Keratinocyte (primary cell): ENCODE results near the gene SLC17A5. TPM values are rescaled to one million over a fixed set of nuclear protein-coding genes. Genes with fewer than 3 reads are reported as not detected.
A peak's percentile ranks its signal among the peaks of the same experiment; 100 is the strongest.
"Not testable (repeated sequence)": the region's sequence is repeated elsewhere in the genome, so short reads cannot be mapped to it uniquely, and the experiment has no call there.

ENCODE experiments used
- DNase-seq: peaks from one replicate; pipeline ENCODE4 v3.0.0-alpha.2; 2011; ENCODE audit warnings: low read depth, missing footprints, low spot score
- FAIRE-seq: peaks from 2 replicates; lab custom pipeline; 2011; peaks lifted over from hg19 to GRCh38; lab: Jason Lieb, UNC
- H2AFZ ChIP-seq: 2 replicates; pipeline ENCODE4 v1.6.0; 2012; ENCODE audit warnings: low read length, control low read depth, inconsistent platforms; ENCODE audit not compliant: control insufficient read depth
- H3K27ac ChIP-seq: 2 replicates; pipeline ENCODE4 v1.5.1; 2011; ENCODE audit warnings: low read length; ENCODE audit not compliant: control insufficient read depth, insufficient read depth
- H3K27me3 ChIP-seq: 3 replicates; pipeline ENCODE4 v1.6.0; 2011; ENCODE audit warnings: low read length; ENCODE audit not compliant: control insufficient read depth, insufficient read depth; ENCODE audit errors: extremely low read depth
- H3K36me3 ChIP-seq, 2 experiments: 2 replicates in 1 of 2; 3 replicates in 1 of 2; pipeline ENCODE4 v1.5.1; 2011; ENCODE audit warnings: low read length in 2 of 2, mild to moderate bottlenecking in 1 of 2; ENCODE audit not compliant: control insufficient read depth in 2 of 2, insufficient read depth in 2 of 2; ENCODE audit errors: extremely low read depth in 1 of 2
- H3K4me1 ChIP-seq: 3 replicates; pipeline ENCODE4 v1.5.1; 2011; ENCODE audit warnings: low read length; ENCODE audit not compliant: control insufficient read depth, insufficient read depth; ENCODE audit errors: extremely low read depth
- H3K4me2 ChIP-seq: 3 replicates; pipeline ENCODE4 v1.6.0; 2011; ENCODE audit warnings: low read depth, low read length; ENCODE audit not compliant: control insufficient read depth, insufficient read depth; ENCODE audit errors: extremely low read depth
- H3K4me3 ChIP-seq, 3 experiments: fragments of 200-600 bp in 1 of 3; sonication (generic) in 1 of 3; 2 replicates in 2 of 3; 3 replicates in 1 of 3; pipeline ENCODE4 v1.5.1; 2011 to 2016; ENCODE audit warnings: low read length in 3 of 3, mild to moderate bottlenecking in 3 of 3, control low read depth in 2 of 3, inconsistent platforms in 1 of 3, low read depth in 1 of 3, mixed read lengths in 1 of 3, mixed run types in 1 of 3, moderate library complexity in 1 of 3; ENCODE audit not compliant: control insufficient read depth in 2 of 3, insufficient read depth in 2 of 3; ENCODE audit errors: extremely low read depth in 1 of 3
- H3K79me2 ChIP-seq: 2 replicates; pipeline ENCODE4 v1.6.0; 2012; ENCODE audit warnings: low read length; ENCODE audit not compliant: control insufficient read depth, insufficient read depth
- H3K9ac ChIP-seq: 3 replicates; pipeline ENCODE4 v1.6.0; 2011; ENCODE audit warnings: low read length; ENCODE audit not compliant: control insufficient read depth, insufficient read depth; ENCODE audit errors: extremely low read depth
- H3K9me1 ChIP-seq: 3 replicates; pipeline ENCODE4 v1.6.0; 2011; ENCODE audit warnings: low read length; ENCODE audit not compliant: control insufficient read depth, insufficient read depth; ENCODE audit errors: extremely low read depth
- H3K9me3 ChIP-seq: 2 replicates; pipeline ENCODE4 v1.5.1; 2012; ENCODE audit warnings: low read depth, low read length; ENCODE audit not compliant: control insufficient read depth
- H4K20me1 ChIP-seq: 3 replicates; pipeline ENCODE4 v1.6.0; 2011; ENCODE audit warnings: low read length; ENCODE audit not compliant: control insufficient read depth, insufficient read depth; ENCODE audit errors: extremely low read depth
- CTCF ChIP-seq, 3 experiments: IDR thresholded peaks in 1 of 3; conservative IDR thresholded peaks in 1 of 3; optimal IDR thresholded peaks in 1 of 3; 2 replicates in 2 of 3; 3 replicates in 1 of 3; pipeline versions ENCODE3 to v1.5.1; 2011; ENCODE audit warnings: low read length in 3 of 3, mild to moderate bottlenecking in 3 of 3, moderate library complexity in 2 of 3, control low read depth in 1 of 3, inconsistent platforms in 1 of 3; ENCODE audit not compliant: insufficient read depth in 2 of 3; ENCODE audit errors: extremely low read depth in 1 of 3
- EZH2 ChIP-seq: IDR thresholded peaks from one replicate; pipeline ENCODE4 v1.6.1; 2012; ENCODE audit warnings: inconsistent platforms, mild to moderate bottlenecking, low read length, moderate library complexity
- dilution Hi-C: fragments of 300-500 bp; cut with MboI; formaldehyde crosslinking; loops from one replicate; pipeline ENCODE4 v1.7.0; 2020; ENCODE audit warnings: low sequenced_read_pairs; ENCODE audit not compliant: extremely low pct_ligation_motif_present
- polyA plus RNA-seq, 5 experiments: library from polyadenylated mRNA; depleted of rRNA in 3 of 5; stranded (reverse) in 3 of 5; stranded (forward) in 1 of 5; unstranded in 1 of 5; fragments of >200 nt; gene quantifications; 1 replicate in 1 of 5; 2 replicates in 3 of 5; 3 replicates in 1 of 5; pipeline versions ENCODE4 v1.2.1 to v1.2.3, GENCODE V29; 2011 to 2012; ENCODE audit warnings: missing spikeins in 2 of 5, low read depth in 1 of 5, low replicate concordance in 1 of 5

Gene SLC17A5
- polyA plus RNA-seq, 1 donor (not counting 4 experiments of a cell fraction or from before 2014, with no cell fraction given), result 8.7 TPM

GRCh38 chr6:73680289-73680918 is 26.6 kb upstream of the SLC17A5 start:
- Histone ChIP-seq H3K27me3 (no peaks in the 10 kb centered on the region), H3K9ac (no peak overlapping the region), H3K4me2 (peak overlapping the region; percentile 49), H3K4me1 (peaks cover 9% of the 10 kb centered on the region), H3K27ac (no peak overlapping the region), H3K36me3 (no peaks in the 10 kb centered on the region), H3K9me3 (no peaks in the 10 kb centered on the region), H3K79me2 (no peaks in the 10 kb centered on the region), H3K9me1 (no peaks in the 10 kb centered on the region), H4K20me1 (no peaks in the 10 kb centered on the region), H2AFZ (peak overlapping the region; percentile 65), H3K4me3 (no peak overlapping the region)
- dilution Hi-C loops, result no loop called here
- TF ChIP-seq EZH2 (no peak), CTCF (optimal IDR thresholded peaks at IDR 0.05 in 1 of 3, IDR thresholded peaks at IDR 0.05 in 1 of 3, conservative IDR thresholded peaks at IDR 0.05 in 1 of 3; ENCODE audit: extremely low read depth in 1 of 3, insufficient read depth in 2 of 3, low read length in 3 of 3) (no peak)
- DNase-seq (no peak), FAIRE-seq (no peak)

GRCh38 chr6:73679846-73680245 is 26.1 kb upstream of the SLC17A5 start:
- FAIRE-seq, H4K20me1 ChIP-seq, H3K27ac ChIP-seq, H3K9me1 ChIP-seq, H3K9ac ChIP-seq, H3K9me3 ChIP-seq, H3K27me3 ChIP-seq, DNase-seq, H2AFZ ChIP-seq, H3K79me2 ChIP-seq, dilution Hi-C loops, H3K4me3 ChIP-seq, H3K36me3 ChIP-seq, H3K4me1 ChIP-seq: not testable (repeated sequence)
- peak overlapping the region; percentile 49 for H3K4me2 ChIP-seq

- dilution Hi-C loops, result no loop called here
- no peaks in the 10 kb centered on the region for H3K9me3 ChIP-seq
- DNase-seq (no peak), FAIRE-seq (no peak)
- TF ChIP-seq CTCF (optimal IDR thresholded peaks at IDR 0.05 in 1 of 3, IDR thresholded peaks at IDR 0.05 in 1 of 3, conservative IDR thresholded peaks at IDR 0.05 in 1 of 3; ENCODE audit: extremely low read depth in 1 of 3, insufficient read depth in 2 of 3, low read length in 3 of 3), result no peak
- TF ChIP-seq EZH2, result no peak
- H3K4me3 ChIP-seq, result no peak overlapping the region
- H3K9ac ChIP-seq, result no peak overlapping the region
- no peak overlapping the region for H2AFZ ChIP-seq
- H4K20me1 ChIP-seq, result no peaks in the 10 kb centered on the region
- H3K9me1 ChIP-seq, result no peaks in the 10 kb centered on the region
- no peak overlapping the region for H3K4me2 ChIP-seq
- no peak overlapping the region for H3K27ac ChIP-seq
- H3K36me3 ChIP-seq, result no peaks in the 10 kb centered on the region
- H3K27me3 ChIP-seq, result no peaks in the 10 kb centered on the region
- peaks cover 9% of the 10 kb centered on the region for H3K4me1 ChIP-seq
- no peaks in the 10 kb centered on the region for H3K79me2 ChIP-seq
These were observed 25.2 kb upstream of the SLC17A5 start for GRCh38 chr6:73679009-73679408.
